ENCODE data around the gene EIF4H. TPM values are rescaled to one million over a fixed set of nuclear protein-coding genes. Genes with fewer than 3 reads are reported as not detected.
"Not testable (repeated sequence)": the region's sequence is repeated elsewhere in the genome, so short reads cannot be mapped to it uniquely, and the experiment has no call there.

EIF4H gene
- polyA plus RNA-seq, 1 donor (not counting 4 experiments of a cell fraction or from before 2014, with no cell fraction given) = 340 TPM

DNA sequence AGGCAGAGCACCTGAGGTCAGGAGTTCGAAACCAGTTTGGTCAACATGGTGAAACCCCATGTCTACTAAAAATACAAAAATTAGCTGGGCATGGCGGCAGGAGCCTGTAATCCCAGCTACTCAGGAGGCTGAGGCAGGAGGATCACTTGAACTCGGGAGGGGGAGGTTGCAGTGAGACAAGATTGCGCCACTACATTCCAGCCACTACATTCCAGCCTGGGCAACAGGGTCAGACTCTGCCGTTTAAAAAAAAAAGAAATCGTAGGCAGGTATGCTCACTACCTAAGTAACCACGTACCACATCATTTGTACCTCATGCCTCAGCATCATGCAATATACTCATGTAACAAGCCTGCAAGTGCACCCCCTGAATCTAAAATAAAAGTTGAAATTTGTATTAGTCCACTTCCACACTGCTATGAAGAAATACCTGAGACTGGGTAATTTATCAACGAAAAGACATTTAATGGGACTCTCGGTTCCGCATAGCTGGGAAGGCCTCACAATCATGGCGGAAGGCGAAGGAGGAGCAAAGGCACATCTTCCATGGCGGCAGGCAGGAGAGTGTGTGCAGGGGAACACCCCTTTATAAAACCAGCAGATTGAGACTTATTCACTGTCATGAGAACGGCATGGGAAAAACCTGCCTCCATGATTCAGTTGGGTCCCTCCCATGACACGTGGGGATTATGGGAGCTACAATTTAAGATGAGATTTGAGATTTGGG, 8.1 kb upstream of the EIF4H start:
- H3K4me1 ChIP-seq (ENCODE audit: control insufficient read depth, extremely low read depth, insufficient read depth, low read length) = no peaks in the 10 kb centered on the region
- no peak overlapping the region for H3K4me3 ChIP-seq (ENCODE audit: control insufficient read depth in 2 of 3, extremely low read depth in 1 of 3, insufficient read depth in 2 of 3, low read depth in 1 of 3, low read length in 3 of 3)
- H3K36me3 ChIP-seq (ENCODE audit: control insufficient read depth in 2 of 2, extremely low read depth in 1 of 2, insufficient read depth in 2 of 2, low read length in 2 of 2) = no peaks in the 10 kb centered on the region
- H3K9ac ChIP-seq (ENCODE audit: control insufficient read depth, extremely low read depth, insufficient read depth, low read length) = no peak overlapping the region
- FAIRE-seq (no peak), DNase-seq (ENCODE audit: low read depth, low spot score) (no peak)
- no peak for TF ChIP-seq EZH2 (IDR thresholded peaks at IDR 0.05; ENCODE audit: low read length)
- TF ChIP-seq CTCF (optimal IDR thresholded peaks at IDR 0.05 in 1 of 3, IDR thresholded peaks at IDR 0.05 in 1 of 3, conservative IDR thresholded peaks at IDR 0.05 in 1 of 3; ENCODE audit: extremely low read depth in 1 of 3, insufficient read depth in 2 of 3, low read length in 3 of 3) = no peak
- no peak overlapping the region for H2AFZ ChIP-seq (ENCODE audit: control insufficient read depth, low read length)
- H3K9me1 ChIP-seq (ENCODE audit: control insufficient read depth, extremely low read depth, insufficient read depth, low read length) = no peaks in the 10 kb centered on the region
- dilution Hi-C loops (cut with MboI; ENCODE audit: extremely low pct_ligation_motif_present, low sequenced_read_pairs) = no loop called here
- H4K20me1 ChIP-seq (ENCODE audit: control insufficient read depth, extremely low read depth, insufficient read depth, low read length) = no peaks in the 10 kb centered on the region
- H3K9me3 ChIP-seq (ENCODE audit: control insufficient read depth, low read depth, low read length) = no peaks in the 10 kb centered on the region
- no peaks in the 10 kb centered on the region for H3K27me3 ChIP-seq (ENCODE audit: control insufficient read depth, extremely low read depth, insufficient read depth, low read length)
- no peak overlapping the region for H3K27ac ChIP-seq (ENCODE audit: control insufficient read depth, insufficient read depth, low read length)
- H3K4me2 ChIP-seq (ENCODE audit: control insufficient read depth, extremely low read depth, insufficient read depth, low read depth, low read length) = no peak overlapping the region
- no peaks in the 10 kb centered on the region for H3K79me2 ChIP-seq (ENCODE audit: control insufficient read depth, insufficient read depth, low read length)

DNA sequence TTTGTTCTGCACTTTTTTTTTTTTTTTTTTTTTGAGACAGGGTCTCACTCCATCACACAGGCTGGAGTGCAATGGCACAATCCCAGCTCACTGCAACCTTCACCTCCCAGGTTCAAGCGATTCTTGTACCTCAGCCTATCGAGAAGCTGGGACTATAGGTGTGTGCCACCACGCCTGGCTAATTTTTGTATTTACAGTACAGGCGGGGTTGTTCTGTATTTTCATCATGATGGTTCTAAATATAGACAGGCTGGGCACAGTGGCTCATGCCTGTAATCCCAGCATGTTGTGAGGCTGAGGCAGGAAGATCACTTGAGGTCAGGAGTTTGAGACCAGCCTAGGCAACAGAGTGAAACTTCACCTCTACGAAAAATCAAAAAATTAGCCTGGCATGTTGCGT, 6.8 kb upstream of the EIF4H start:
- H3K9me1 ChIP-seq (ENCODE audit: control insufficient read depth, extremely low read depth, insufficient read depth, low read length); H2AFZ ChIP-seq (ENCODE audit: control insufficient read depth, low read length); FAIRE-seq; dilution Hi-C loops (cut with MboI; ENCODE audit: extremely low pct_ligation_motif_present, low sequenced_read_pairs); H3K27ac ChIP-seq (ENCODE audit: control insufficient read depth, insufficient read depth, low read length); H3K79me2 ChIP-seq (ENCODE audit: control insufficient read depth, insufficient read depth, low read length); H3K9ac ChIP-seq (ENCODE audit: control insufficient read depth, extremely low read depth, insufficient read depth, low read length); H3K4me3 ChIP-seq (ENCODE audit: control insufficient read depth in 2 of 3, extremely low read depth in 1 of 3, insufficient read depth in 2 of 3, low read depth in 1 of 3, low read length in 3 of 3); H3K36me3 ChIP-seq (ENCODE audit: control insufficient read depth in 2 of 2, extremely low read depth in 1 of 2, insufficient read depth in 2 of 2, low read length in 2 of 2); H4K20me1 ChIP-seq (ENCODE audit: control insufficient read depth, extremely low read depth, insufficient read depth, low read length); DNase-seq (ENCODE audit: low read depth, low spot score); H3K27me3 ChIP-seq (ENCODE audit: control insufficient read depth, extremely low read depth, insufficient read depth, low read length); H3K4me1 ChIP-seq (ENCODE audit: control insufficient read depth, extremely low read depth, insufficient read depth, low read length); H3K9me3 ChIP-seq (ENCODE audit: control insufficient read depth, low read depth, low read length); H3K4me2 ChIP-seq (ENCODE audit: control insufficient read depth, extremely low read depth, insufficient read depth, low read depth, low read length): not testable (repeated sequence)

GRCh38 chr7:74173074-74173473, 1.1 kb upstream of the EIF4H start:
- Histone ChIP-seq H3K27ac (ENCODE audit: control insufficient read depth, insufficient read depth, low read length) (peak overlapping the region; percentile 88), H4K20me1 (ENCODE audit: control insufficient read depth, extremely low read depth, insufficient read depth, low read length) (peaks cover 11% of the 10 kb centered on the region), H3K27me3 (ENCODE audit: control insufficient read depth, extremely low read depth, insufficient read depth, low read length) (no peaks in the 10 kb centered on the region), H3K9me1 (ENCODE audit: control insufficient read depth, extremely low read depth, insufficient read depth, low read length) (peaks cover 2% of the 10 kb centered on the region), H3K4me2 (ENCODE audit: control insufficient read depth, extremely low read depth, insufficient read depth, low read depth, low read length) (peak overlapping the region; percentile 98), H3K9ac (ENCODE audit: control insufficient read depth, extremely low read depth, insufficient read depth, low read length) (peak overlapping the region; percentile 94), H2AFZ (ENCODE audit: control insufficient read depth, low read length) (peak overlapping the region; percentile 61), H3K4me3 (ENCODE audit: control insufficient read depth in 2 of 3, extremely low read depth in 1 of 3, insufficient read depth in 2 of 3, low read depth in 1 of 3, low read length in 3 of 3) (peak overlapping the region in 2 of 3 experiments; percentile 67 to 93), H3K79me2 (ENCODE audit: control insufficient read depth, insufficient read depth, low read length) (peaks cover 38% of the 10 kb centered on the region), H3K9me3 (ENCODE audit: control insufficient read depth, low read depth, low read length) (no peaks in the 10 kb centered on the region), H3K4me1 (ENCODE audit: control insufficient read depth, extremely low read depth, insufficient read depth, low read length) (peaks cover 33% of the 10 kb centered on the region), H3K36me3 (ENCODE audit: control insufficient read depth in 2 of 2, extremely low read depth in 1 of 2, insufficient read depth in 2 of 2, low read length in 2 of 2) (peaks cover 0 to 10% of the 10 kb centered on the region in 2 experiments)
- DNase-seq (ENCODE audit: low read depth, low spot score) (no peak), FAIRE-seq (no peak)
- no peak for TF ChIP-seq CTCF (optimal IDR thresholded peaks at IDR 0.05 in 1 of 3, IDR thresholded peaks at IDR 0.05 in 1 of 3, conservative IDR thresholded peaks at IDR 0.05 in 1 of 3; ENCODE audit: extremely low read depth in 1 of 3, insufficient read depth in 2 of 3, low read length in 3 of 3)
- TF ChIP-seq EZH2 (IDR thresholded peaks at IDR 0.05; ENCODE audit: low read length) = no peak
- dilution Hi-C loops (cut with MboI; ENCODE audit: extremely low pct_ligation_motif_present, low sequenced_read_pairs) = no loop called here

All from keratinocyte (primary cell).